NOMO-1 (cell line): ENCODE results near the gene TRABD2B.

Experiments
- DNase-seq, 2 experiments: peaks; one replicate each; lab custom pipeline; 2025; ENCODE audit not compliant: unreplicated experiment in 2 of 2; lab: John Stamatoyannopoulos, UW

The TRABD2B gene

DNA sequence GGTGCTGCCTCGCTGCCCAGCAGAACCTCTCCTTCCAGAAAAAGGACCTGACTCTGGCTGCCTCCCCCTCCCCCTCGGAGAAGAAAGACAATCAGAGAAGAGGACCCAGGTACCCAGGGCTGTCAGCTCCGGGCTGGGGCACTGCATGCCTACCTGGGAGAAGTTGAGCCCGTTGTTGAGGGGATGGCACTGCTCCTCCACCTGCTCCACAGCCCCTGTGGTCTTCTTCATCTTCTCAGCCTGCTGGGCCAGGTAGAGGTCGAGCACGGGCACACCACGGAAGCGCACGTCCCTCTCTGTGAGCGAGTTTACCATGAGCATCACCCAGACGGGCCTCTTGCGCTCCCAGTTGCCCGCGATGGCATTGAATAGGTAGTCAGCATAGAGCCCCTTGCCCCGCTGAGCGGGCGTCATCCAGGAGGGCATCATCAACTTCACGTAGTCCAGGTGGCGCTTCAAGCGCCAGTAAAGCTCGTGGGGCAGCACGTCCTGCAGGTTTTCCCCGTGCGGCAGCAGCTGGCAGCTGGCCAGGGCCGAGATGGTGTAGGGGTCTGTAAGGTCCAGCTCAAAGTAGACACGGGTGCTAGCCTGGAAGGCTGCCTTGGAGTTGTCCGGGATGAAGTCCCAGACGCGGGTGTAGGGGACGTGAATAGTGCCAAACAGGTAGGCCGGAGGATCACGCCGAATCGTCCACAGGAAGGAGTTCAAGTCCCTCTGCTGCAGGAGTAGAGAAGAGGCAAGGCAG is 3.1 kb downstream of the TRABD2B start:
- no peak for DNase-seq

DNA sequence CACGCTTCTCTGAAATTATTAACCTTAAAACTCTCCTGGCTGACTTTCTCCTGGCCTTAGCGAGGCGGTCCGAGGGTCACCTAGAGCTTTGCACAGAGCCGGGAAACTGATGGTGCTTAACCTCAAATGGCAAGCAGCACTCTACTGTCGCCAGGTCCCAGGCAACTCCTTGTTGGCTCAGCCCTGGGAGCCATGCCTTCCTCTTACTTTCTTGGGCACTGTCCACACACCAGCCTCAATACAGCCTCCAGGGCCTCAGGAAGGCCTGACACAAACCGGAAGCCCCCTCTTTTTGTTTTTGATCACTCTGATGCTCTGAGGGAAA is 3.8 kb downstream of the TRABD2B start:
- DNase-seq, result no peak

DNA sequence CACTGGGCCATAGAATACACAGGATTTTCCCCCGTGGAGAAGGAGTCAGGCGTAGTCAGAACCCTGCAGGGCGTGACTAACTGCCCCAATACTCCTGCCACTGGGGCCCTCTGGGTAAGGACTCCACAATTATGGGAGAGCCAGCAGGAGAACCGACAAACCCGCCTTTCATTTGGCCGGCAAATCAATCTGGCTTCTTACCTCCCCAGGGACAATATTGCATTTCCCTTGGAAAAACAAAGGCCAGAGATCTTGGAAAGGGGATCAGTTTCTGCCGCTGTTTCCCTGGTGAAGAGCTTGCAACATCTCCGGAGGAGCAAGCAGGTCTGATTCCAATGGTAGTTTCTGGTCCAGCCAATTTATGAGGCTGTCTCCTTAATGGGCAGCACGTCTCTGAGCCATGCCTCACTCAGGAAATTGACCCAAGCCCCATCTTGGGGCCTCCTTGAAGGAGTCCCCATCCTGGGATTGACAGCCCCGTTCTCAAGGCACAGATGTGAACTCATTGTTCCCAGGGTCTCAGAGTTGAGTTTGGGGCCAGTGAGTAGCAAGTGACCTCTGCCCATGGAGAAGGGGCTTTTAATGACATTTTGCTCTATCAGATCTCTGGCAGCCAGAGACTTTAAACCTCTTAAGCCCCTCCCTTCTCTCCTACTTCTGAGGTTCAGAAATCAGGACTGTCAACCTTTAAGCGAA is 4.3 kb downstream of the TRABD2B start:
- DNase-seq, result no peak

DNA sequence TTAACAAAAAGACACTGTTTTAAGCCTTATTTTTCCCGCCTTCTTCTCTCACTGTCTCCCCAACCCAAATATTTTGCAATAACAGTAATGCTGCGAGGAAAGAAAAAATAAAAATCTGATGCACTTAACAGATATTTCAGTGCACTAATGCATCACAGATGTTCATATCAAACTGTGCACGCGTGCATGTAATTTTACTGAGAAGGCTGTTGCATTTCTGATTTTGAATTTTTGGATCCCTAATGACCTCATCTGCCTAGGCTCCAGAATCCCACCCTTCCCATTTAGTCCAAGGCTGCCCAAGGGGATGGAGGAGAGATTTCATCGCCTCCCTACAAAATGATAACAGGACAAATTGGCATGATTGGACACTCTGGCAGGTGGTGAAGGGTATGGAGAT is 5.5 kb downstream of the TRABD2B start:
- no peak for DNase-seq

DNA sequence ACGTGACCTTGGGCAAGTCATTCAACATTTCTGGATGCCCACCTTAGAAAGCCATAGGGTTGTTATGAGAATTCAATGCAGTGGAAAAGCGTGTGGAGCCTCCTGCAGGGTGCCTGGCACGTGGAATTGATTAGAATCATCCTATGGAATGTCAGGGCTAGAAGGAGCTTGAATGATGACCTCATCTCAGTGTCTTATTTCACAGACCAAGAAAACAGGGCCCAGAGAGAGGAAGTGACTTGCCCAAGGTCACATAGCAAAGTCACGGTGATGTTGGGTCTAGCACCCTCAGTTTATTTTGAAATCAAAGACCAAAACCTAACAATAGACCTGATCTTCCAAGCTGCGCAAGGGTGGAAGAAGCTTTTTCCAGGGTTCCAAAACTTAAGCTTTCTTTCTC is 6.0 kb downstream of the TRABD2B start:
- DNase-seq, result no peak

DNA sequence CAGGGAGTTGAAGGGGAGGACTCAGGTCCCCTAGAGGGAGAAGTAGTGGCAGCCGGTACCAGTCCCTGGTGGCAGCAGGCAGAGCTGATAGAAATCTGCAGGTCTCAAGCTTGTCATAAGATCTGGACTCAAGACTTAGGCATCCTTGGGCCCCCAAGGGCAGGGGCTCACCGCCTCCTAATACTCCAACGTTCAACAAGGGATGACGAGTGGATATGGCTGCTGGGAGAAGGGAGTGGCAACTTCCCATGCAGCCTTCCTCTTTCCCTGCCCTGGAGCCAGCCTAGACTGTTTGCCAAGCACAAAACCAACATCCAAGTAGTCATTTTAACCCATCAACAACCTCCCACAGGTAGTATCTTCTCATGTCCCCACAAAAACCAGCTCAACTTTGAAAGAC is 6.9 kb downstream of the TRABD2B start:
- no peak for DNase-seq

DNA sequence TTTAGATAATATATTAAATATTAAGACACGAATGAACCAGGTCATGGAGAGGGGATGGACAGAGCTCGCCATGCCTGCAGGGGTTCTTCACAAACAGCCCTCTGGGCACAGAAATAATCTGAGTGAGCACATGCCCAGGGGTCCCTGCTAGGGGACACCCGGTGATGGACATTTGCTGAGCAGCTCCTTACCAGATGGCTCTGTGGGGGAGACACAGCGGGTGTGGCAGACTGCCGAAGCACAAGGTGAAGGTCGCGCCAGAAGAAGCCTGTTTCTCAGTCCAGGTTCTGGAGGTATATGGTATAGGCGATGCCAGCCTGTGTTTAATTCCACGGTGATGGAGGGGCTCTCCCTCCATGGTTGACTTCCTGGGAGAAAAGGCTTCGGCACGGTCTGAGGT is 9.6 kb downstream of the TRABD2B start:
- DNase-seq, result no peak

DNA sequence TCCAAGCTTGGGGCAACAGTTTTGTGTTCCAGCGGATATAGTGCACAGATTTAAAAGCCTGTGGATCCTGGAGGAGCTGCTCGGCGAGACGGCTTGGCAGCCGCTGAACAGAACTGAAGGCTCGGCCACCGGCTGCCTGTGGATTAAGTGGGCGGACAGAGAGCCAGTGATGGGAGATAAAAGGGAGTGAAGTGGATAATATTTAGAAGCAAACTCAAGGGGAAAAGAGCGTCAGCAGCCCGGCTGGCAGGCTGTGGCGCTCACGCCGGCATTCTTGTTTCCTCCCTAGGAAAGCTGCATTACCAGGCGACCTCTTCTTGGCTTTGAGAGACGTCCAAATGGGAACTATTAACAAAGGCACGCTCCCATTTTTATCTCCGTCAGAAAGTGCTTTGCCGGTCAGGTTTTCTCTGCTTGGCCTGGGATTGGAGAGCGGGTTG is 10.4 kb downstream of the TRABD2B start:
- no peak for DNase-seq

DNA sequence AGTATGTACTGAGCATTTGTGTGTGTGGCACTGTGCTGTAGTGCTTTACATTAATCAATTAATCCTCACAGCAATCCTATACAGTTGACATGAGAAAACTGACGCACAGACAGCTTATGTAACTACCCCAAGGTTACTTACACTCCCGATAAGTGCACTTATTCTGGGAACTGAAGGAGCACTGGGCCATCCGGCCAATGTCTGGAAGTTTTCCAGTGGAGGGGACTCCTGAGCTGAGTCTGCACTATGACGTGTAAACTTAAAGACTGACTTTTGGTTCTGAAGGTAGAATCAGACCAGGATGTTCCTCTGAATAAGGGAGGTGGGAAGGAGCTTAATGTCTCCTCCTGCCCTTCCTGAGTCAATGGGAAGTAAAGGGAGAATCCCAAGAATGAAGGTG is 12.2 kb downstream of the TRABD2B start:
- DNase-seq, result no peak

DNA sequence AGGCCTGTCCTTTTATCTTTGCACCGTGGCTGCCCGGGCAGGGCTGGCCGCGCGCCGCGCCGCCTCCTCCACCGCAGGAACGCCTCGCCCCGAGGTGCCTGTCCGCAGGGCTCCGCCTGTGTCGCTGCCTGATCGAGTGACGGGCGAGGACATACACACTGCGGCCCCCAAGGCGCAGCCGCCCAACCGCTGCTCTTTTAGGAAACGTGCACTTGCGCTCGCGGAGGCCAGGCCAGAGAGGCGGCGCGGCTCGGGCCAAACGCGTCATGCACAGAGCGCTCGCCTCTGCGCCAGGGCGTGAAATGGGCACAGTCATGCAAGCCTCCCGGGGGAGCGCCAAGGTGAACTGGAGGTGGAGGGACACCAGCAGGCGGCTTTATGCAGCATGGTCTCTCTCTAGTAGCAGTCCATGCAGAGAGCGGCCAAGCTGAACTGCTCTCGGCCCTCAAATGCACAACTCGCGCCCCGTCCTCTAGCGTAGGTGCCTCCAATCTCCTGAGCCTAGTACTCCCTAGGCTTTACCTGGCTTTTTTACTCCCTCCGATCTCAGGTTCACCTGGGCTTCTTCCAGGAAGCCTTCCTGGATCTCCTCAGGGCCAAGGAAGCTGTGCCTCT is 12.9 kb downstream of the TRABD2B start:
- DNase-seq, result no peak

DNA sequence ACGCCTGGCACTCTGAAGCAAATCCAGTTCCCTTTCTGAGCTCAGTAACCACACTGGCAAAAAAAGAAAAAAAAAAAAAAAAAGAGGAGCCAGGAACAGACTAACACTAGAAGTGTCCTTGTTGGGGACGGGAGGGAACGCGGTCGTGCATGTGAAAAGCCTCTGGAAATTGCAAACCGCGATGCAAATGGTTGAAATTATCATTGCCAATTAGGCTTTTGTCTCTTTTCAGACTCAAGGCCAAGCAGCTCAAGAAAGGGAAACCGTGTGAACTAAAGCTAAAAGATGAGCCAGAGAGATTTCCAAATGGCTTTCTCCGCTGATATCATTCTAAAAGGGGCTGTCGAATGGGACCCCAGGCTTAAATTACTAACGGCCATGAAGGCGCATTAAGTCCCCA is 13.5 kb downstream of the TRABD2B start:
- DNase-seq, result no peak

DNA sequence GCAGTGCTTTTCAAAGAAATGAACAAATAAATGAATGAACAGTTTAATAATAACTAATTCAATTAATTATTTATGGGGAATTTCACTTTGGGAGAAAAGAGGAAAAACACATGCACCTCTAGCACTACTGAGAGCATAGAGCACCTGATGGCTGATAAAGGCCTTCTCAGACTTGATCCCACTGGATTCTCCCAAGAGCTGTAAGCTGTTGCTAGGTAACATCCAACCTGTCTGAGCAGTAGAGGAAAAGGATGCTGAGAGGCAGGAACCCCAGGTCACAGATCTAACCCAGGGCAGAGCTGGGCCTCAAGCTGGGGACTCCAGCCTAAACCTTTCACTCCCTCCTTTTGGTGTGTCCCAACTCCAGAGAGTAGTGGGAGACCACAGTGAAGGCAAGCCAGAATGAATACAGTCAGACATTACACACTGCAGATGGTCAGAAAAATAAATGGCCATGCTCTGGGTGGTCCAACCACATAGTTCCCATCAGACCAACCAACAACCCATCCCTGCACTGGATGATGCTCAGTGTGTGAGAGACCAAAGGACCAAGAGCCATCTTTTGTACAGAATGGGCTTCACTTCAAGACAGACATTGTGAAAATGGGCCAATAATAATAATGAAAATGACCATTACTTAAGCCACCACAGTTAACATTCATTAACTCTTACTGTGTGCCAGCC is 15.4 kb downstream of the TRABD2B start:
- no peak for DNase-seq

DNA sequence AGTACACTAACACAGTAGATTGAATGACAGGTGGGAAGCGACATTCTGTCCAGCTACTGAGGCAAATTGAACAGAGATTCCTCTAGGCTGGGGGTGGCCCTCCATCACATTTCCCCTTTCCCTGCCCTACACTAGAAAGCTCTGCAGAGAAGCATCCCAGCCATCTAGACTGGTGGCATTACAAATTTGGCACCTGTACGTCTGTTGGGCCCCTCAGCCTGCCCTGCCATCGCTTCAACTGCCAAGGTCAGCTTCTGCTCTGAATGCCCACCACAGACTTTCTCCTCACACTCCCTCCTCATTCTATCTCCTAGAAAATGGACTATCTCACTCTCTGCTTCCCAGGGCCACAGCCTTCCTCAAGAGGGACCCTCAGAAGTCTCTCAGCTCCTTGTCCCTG is 16.7 kb downstream of the TRABD2B start:
- DNase-seq, result no peak

DNA sequence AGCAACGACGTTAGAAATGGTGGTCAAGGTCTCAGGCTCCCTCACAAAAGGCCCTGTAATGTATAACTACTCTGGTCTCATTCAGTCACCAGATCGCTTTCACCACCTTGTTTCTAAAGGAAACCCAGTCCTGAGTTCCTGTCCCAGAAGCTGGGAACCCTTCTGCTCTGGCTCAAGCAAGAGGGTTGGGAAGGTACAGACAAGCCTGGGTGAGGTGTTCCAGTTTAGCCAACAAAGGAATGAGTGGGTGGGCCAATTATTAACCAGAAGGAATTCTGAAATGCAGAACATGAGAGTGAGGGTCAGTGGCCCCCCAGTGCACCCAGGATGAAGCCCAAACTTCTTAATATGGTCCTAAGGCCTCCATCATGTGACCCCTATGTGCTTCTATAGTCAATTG is 17.5 kb downstream of the TRABD2B start:
- DNase-seq, result no peak

DNA sequence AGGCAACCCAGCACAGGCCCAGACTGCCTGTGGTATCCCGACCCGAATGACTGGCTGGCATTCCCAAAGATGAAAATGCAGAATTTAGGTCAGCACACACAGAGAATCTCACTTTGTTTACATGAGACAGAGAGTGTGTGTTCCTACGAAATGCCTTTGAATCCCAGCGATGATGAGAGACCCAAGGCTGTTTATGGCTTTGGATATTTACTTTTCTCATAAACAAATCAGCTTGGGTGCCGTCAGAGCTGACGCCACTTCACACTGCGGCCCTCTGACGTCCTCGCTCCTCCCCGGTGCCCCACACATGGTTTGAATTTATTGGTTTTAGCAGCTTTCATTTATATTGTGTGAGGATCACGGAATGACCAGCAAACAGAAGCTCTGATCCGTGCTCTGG is 18.7 kb downstream of the TRABD2B start:
- no peak for DNase-seq

DNA sequence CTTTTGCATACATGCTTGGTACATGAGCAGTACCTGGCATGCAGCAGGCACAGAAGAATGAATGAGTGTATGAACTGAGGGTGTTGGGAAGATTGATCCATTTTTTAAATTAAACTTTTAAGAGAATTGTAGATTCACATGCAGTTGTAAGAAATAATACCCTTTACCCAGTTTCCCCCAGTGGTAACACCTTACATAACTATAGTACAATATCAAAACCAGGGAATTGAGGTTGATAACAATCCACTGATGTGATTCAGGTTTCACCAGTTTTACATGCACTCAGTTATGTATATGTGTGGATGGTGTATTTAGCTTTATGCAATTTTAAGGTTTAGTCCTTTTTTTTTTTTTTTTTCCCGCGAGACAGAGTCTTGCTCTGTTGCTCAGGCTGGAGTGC is 20.5 kb downstream of the TRABD2B start:
- DNase-seq, result no peak

DNA sequence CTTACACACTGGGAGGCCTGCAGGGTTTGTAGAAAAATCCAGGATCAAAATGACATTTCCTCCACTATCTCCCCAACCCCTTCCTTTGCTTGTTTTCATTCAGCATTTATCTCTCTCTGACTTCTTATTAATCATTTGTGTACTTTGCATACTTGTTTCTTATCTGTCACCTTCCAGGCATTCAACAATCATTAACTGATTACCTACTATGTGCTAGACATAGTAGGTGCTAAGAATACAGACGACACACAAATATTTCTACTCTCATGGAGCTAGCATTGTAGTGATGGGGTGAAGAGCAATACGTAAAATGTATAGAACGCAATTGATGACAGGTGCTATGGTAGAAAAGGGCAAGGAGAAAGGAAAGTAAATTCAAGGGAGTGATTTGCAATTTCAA is 20.9 kb downstream of the TRABD2B start:
- no peak for DNase-seq

DNA sequence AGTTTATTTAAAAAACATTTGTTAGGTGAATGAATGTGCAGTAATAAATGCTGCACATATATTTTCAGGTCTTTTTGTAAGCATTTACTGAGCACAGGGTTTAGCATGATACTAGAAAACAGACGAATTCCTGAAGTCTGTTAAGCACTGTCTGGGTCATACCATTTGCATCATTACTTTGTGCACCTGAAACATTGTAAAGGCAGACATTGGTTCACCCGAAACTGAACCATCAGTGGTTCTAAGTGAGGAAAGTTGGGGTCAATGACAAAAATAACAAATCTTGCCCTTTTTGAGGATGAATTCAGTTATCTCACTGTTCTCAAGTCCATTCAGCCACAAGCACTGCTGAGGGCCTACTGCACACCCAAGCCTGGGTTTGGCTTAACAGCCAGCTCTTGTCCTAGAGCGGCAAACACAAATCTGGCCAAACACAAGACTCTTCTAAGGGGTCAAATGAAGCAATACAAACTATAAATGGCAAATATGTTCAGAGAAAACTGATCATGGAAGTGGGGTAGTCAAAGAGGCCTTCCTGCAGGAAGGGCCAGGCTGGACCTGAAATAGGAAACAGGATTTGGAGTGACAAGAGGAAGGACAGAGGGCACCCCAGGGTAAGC is 21.8 kb downstream of the TRABD2B start:
- DNase-seq, result no peak

DNA sequence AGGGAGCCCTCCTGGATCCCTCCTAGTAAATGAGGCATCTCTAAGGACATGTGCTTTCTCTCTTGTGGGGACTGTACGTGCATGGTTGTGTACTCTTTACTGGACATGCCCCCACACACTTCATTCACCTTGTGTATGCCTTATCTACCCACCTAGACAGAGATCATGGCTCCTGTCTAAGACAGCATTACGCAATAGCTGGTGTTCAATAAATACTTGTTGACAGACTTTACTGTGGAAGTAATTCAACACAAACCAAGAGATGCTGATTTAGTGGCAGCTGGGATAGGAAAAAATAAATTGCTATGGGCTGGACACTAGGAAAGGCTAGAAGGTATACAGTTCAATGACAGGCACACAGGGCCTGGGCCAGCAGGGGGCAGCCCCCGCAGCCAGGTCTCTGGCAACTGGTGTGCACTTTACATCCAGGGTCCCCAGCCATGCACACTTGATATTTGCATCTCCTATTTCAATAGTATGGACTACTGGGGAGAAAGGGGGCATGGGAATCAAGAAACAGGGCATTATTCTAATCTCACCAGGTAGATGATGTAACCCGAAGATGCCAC is 24.2 kb downstream of the TRABD2B start:
- DNase-seq, result no peak

DNA sequence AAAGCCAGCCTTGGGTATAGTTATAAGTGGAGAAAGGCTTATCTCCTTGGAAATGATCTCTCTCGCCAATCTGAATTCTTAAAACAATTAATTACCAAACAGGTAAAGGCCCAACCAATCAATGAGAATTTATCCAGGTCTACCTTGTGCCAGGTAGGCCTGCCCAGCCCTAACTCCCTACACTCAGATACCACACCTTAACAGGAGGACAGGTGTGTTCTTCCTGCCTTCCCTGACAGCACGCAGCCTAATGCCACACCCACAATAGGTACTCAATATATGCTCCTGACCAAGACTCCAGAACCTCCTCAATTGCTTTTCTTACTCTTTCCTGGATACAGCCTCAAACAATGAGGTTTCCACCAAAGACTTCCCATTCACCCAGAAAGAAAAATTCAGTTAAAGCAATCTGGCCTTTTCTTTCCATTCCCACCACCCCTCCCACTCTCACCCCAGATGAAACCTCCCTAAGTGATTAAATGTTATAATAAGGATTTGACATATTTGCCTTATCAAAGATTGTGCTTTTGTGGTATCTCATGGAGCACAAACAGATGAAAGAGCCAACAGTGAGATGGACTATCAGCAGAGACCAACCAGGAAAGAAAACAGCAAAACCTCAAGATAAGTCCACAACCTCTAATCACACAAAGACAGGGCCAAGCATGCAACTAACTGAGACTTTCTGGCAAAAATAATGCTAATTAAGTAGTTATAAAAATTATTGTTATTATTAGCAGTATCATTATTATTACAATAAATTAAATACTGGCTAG is 25.6 kb downstream of the TRABD2B start:
- no peak for DNase-seq
